AG09309 (cell line): ENCODE data around the gene CCDC71L.
A peak's percentile ranks its signal among the peaks of the same experiment; 100 is the strongest.

ENCODE experiments used
- DNase-seq: peaks from one replicate; pipeline ENCODE4 v3.0.0-alpha.2; 2010; ENCODE audit warnings: low read depth
- H3K4me3 ChIP-seq: 2 replicates; pipeline ENCODE4 v1.5.1; 2011; ENCODE audit warnings: mild to moderate bottlenecking, low read depth, low read length, moderate library complexity; ENCODE audit not compliant: control insufficient read depth
- TF ChIP-seq, protein P1 (sequence below): IDR thresholded peaks from 2 replicates; pipeline ENCODE4 v1.5.1; 2011; ENCODE audit warnings: mild to moderate bottlenecking, low read depth, low read length, inconsistent platforms; ENCODE audit not compliant: insufficient read depth, control insufficient read depth; ENCODE audit errors: missing control alignments

The CCDC71L gene

DNA sequence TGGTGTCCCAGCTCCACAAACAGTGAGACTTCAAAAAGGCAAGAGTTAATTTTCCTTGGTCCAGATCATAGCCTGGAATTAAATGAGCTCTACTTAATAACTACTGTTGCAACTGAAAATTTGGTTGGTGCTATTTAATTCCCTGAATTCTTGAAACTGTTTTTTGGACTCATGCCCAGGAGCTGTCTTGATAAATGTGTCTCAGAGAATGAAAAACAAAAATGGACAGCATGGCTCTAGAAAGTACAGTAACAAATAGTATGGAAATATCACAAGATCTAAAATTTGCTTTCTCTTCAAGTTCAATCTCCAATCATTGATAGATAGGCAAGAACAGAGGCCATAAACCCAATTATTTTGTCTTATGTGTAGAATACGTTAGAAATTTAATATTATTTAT, 42.5 kb downstream of the CCDC71L start:
- TF ChIP-seq, protein P1, sequence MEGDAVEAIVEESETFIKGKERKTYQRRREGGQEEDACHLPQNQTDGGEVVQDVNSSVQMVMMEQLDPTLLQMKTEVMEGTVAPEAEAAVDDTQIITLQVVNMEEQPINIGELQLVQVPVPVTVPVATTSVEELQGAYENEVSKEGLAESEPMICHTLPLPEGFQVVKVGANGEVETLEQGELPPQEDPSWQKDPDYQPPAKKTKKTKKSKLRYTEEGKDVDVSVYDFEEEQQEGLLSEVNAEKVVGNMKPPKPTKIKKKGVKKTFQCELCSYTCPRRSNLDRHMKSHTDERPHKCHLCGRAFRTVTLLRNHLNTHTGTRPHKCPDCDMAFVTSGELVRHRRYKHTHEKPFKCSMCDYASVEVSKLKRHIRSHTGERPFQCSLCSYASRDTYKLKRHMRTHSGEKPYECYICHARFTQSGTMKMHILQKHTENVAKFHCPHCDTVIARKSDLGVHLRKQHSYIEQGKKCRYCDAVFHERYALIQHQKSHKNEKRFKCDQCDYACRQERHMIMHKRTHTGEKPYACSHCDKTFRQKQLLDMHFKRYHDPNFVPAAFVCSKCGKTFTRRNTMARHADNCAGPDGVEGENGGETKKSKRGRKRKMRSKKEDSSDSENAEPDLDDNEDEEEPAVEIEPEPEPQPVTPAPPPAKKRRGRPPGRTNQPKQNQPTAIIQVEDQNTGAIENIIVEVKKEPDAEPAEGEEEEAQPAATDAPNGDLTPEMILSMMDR: no peak
- no peak overlapping the region for H3K4me3 ChIP-seq
- peak; percentile 25 for DNase-seq

DNA sequence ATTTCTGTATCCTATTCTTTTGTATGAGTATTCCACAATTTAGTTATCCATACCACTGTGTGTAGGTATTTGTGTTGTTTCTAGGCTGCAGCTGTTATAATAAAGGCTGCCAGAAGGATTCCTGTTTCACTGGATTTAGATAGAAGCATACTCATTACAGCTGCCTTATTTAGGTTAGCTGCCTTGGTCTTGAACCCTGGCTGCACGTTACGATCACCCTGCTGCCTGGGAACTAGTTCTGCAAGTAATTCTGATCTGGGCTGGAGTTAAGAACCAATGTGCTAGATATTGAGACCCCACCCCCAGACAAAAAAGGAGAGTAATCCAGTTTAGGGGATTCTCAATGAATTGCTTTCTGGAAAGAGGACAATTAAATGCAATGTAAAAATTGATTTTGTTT, 43.1 kb downstream of the CCDC71L start:
- no peak for DNase-seq
- TF ChIP-seq, protein P1: no peak
- no peak overlapping the region for H3K4me3 ChIP-seq

DNA sequence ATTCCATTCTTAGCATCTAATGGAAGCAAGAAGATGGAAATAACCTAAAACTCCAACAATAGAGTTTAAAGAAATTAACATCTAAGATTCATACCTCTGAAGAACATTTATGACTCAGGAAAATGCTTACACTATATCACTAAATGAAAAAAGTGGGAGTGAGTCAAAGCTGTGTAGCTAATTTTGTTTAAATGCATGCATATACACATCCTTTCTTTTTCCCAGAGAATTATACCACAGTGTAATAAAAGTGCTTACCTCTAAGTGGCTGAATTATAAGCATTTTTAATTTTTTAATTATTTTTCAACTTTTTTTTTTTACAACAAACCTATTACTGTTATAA, 44.3 kb downstream of the CCDC71L start:
- TF ChIP-seq, protein P1: no peak

DNA sequence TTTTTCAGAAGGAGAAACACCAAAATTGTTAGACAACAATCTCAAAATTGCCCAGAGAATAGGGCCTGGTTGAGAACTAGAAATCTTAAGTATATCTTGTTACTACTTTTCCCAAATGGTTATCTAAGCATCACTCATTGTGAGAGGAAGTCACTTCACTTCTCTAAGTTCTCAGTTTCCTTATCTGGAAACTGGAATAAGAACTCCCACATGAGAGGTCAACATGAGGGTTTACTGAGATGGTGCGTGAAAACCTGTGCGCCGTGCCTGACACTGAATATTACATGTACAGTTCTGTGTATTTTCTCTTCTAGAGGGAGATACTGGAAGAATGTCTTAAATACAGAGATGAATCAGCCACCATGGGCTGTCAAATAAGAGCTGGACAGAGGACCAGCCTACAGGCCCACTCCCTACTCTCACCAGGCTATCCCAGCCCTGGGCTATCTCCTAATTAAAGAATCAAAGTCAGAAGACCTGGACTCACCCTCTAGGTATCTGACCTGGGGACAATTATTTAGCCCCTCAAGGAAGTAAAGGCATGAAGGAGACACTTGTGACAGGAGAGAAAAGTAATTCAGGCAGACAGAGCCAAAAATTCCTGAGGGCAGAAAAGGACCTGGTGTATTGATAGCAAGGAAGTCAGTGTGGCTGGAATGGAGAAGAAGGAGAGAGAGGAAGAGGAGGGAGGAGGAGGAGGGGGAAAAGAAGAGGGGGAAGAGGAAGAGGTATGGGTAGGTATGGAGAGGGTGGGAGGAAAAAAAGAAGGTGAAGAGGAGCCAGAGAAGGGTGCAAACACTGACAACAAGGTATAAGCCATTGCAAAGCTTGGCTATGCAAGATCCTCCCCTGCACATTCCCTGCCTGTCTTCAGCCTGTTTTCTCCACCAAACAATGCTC, 44.9 kb downstream of the CCDC71L start:
- TF ChIP-seq, protein P1: no peak
- H3K4me3 ChIP-seq: no peak overlapping the region
- no peak for DNase-seq

More for the DNA sequence above, 44.3 kb downstream of the CCDC71L start:
- no peak overlapping the region for H3K4me3 ChIP-seq
- no peak for DNase-seq

DNA sequence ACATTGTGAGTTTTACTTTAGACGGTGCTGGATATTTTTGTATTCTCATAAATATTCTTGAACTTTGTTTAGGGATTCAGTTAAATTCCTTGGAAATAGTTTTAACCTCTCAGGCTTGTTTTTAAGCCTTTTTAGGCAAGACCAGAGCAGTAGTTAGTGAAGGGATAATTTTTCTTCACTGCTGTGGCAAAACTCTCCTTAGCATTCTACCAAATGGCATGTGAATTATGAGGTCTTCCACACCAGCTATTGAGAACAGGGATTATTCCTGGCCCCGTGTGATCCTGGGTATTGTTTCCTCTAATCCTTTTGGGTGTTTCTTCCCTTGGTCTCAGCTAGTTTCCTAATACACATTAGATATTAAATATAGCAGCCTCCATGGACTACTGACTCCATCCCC, 46.2 kb downstream of the CCDC71L start:
- DNase-seq: no peak
- TF ChIP-seq, protein P1: no peak
- no peak overlapping the region for H3K4me3 ChIP-seq

DNA sequence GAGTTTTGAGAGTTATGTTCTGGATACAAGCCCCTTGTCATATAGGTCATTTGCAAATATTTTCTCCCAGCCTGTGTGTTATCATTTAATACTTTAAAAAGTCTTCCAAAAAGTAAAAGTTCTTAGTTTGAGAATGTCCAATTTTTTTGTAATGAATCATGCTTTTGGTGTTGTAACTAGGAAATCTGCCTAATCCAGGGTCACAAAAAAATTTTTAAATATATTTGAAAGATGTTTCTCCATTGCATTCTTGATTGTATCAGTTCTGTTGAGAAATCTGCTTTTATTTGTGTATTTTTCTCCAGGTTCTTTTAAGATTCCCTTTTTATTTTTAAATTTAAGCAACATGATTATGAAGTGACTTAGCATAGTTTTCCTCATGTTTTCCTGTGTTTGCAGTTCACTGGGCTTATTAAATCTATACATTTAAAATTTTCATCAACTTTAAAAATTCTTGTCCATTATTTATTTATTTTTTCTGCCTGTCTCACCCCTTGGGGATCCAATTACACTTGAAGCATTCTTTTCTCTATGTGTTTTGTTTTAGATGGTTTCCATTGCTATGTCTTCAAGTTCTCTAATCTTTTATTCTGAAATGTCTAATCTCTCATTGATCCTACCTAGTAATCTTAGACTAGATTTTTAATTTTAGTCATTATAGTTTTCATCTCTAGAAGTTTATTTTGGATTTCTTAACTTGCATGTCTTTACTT, 47.0 kb downstream of the CCDC71L start:
- H3K4me3 ChIP-seq: no peak overlapping the region
- DNase-seq: peak; percentile 10
- TF ChIP-seq, protein P1: no peak
